Kidney epithelial cell (primary cell): ENCODE measurements around the gene CNIH3. TPM values are rescaled to one million over a fixed set of nuclear protein-coding genes. Genes with fewer than 3 reads are reported as not detected.
A peak's percentile ranks its signal among the peaks of the same experiment; 100 is the strongest.

Source experiments
- DNase-seq: peaks from one replicate; pipeline ENCODE4 v3.0.0-alpha.2; 2010; ENCODE audit warnings: low read depth
- H3K27me3 ChIP-seq: 2 replicates; pipeline ENCODE4 v1.6.0; 2011; ENCODE audit warnings: low read length; ENCODE audit not compliant: control insufficient read depth, insufficient read depth
- H3K36me3 ChIP-seq: 2 replicates; pipeline ENCODE4 v1.5.1; 2011; ENCODE audit warnings: low read length; ENCODE audit not compliant: control insufficient read depth, insufficient read depth
- H3K4me3 ChIP-seq: 2 replicates; pipeline ENCODE4 v1.5.1; 2011; ENCODE audit warnings: low read depth, mild to moderate bottlenecking, control low read depth, low read length
- total RNA-seq: library from RNA; depleted of rRNA; stranded (reverse); fragments of >200 nt; gene quantifications from 2 replicates; pipeline ENCODE4 v1.2.3, GENCODE V29; 2015
- TF ChIP-seq, protein P1 (sequence below): IDR thresholded peaks from 2 replicates; pipeline ENCODE4 v1.5.1; 2011; ENCODE audit warnings: mild to moderate bottlenecking, moderate library complexity, low read length, control low read depth, inconsistent platforms; ENCODE audit not compliant: insufficient read depth, poor library complexity, severe bottlenecking

The CNIH3 gene
- total RNA-seq, 1 donor from 2014 or later: 4.2 TPM

DNA sequence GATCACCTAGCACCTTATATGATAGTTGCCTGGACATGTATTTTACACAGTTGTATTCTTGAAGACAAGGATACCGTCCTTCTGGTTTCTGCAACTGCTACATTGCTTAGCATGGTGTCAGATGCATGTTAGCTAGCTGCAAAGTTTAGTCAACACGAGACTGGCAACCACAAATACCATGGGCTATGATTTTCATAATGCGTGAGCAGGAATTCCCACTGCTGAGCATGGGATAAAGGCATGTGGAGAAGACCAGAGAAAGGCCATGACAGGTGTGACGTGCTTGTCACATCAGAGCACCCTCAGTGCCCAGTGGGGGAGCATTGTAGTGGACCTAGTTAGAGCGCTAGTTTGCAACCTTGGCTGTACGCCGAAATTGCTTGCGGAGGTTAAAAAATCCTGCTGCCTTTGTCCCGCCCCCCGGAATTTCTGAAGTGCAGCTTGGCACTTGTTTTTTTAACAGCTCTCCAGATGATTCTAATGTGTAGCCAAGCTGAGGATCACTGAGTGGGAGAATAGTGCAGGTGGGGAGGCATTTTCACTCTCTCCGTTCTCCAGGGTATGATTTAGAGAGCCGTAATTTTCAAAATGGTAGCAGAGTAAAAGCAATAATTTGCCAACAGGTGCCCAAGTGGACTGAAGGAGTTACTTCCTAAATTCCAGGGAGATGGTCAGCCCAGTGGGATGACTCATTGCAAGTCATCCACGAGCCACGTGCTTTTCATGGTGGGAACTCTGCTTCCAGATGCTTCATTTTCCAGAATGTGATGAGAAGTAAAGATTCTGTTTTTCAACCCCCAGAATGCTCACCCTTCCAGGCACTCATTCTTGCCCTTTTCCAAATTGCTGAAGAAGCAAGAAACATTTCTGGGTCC lies 81.0 kb downstream of the CNIH3 start:
- peak; percentile 42 for DNase-seq
- no peak overlapping the region for H3K4me3 ChIP-seq
- TF ChIP-seq, protein P1, sequence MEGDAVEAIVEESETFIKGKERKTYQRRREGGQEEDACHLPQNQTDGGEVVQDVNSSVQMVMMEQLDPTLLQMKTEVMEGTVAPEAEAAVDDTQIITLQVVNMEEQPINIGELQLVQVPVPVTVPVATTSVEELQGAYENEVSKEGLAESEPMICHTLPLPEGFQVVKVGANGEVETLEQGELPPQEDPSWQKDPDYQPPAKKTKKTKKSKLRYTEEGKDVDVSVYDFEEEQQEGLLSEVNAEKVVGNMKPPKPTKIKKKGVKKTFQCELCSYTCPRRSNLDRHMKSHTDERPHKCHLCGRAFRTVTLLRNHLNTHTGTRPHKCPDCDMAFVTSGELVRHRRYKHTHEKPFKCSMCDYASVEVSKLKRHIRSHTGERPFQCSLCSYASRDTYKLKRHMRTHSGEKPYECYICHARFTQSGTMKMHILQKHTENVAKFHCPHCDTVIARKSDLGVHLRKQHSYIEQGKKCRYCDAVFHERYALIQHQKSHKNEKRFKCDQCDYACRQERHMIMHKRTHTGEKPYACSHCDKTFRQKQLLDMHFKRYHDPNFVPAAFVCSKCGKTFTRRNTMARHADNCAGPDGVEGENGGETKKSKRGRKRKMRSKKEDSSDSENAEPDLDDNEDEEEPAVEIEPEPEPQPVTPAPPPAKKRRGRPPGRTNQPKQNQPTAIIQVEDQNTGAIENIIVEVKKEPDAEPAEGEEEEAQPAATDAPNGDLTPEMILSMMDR: no peak

DNA sequence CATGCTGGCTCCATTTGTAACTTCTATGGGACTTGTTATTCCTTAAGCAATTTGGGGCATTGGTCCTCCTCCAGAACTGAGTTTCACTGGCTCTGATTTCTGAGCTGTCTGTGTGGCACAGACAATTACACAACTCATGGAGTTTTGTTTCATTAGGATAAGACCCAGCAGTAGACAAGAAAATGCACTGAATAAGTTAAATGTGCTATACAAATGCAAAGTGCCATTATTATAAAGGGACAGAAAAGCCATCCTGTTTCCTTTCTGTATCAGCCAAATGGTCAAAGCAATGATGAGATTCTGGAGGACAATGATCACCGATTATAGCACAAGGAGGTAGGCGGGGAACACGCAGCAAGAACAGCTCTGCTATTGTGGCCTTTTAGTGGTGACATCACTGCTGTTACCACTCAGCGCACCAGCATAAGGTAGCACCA lies 81.9 kb downstream of the CNIH3 start:
- Histone ChIP-seq H3K27me3 (no peaks in the 10 kb centered on the region), H3K36me3 (no peaks in the 10 kb centered on the region), H3K4me3 (no peak overlapping the region)
- TF ChIP-seq, protein P1: no peak
- no peak for DNase-seq

More for the DNA sequence above, 81.0 kb downstream of the CNIH3 start:
- Histone ChIP-seq H3K36me3 (no peaks in the 10 kb centered on the region), H3K27me3 (no peaks in the 10 kb centered on the region)

DNA sequence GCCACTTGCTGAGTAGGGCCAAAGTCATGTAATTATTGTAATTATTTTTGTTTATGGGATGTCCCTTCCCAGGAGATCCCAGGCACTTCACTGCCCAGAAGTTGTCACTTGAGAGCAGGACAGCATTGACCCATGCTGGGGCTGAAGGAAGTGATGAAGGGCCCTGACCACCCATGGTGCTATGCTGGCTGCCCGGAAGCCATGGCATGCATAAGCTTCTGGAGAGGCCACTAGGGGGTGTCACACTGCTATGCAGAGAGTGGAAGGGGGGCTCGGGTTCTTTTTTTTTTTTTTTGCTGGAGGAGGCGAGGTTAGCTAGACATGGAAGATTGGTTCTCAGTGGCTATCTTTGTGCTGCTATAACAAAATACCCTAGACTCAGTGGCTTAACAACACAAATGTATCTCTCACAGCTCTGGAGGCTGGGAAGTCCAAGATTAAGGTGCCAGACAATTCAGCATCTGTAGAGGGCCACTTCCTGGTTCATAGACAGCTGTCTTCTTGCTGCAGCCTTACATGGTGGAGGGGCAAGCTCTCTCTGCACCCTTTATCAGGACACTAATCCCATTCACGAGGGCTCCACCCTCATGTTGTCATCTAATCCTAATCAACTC lies 84.9 kb downstream of the CNIH3 start:
- no peak overlapping the region for H3K4me3 ChIP-seq
- H3K36me3 ChIP-seq: no peaks in the 10 kb centered on the region
- TF ChIP-seq, protein P1: peak; percentile 32
- H3K27me3 ChIP-seq: no peaks in the 10 kb centered on the region
- DNase-seq: no peak

DNA sequence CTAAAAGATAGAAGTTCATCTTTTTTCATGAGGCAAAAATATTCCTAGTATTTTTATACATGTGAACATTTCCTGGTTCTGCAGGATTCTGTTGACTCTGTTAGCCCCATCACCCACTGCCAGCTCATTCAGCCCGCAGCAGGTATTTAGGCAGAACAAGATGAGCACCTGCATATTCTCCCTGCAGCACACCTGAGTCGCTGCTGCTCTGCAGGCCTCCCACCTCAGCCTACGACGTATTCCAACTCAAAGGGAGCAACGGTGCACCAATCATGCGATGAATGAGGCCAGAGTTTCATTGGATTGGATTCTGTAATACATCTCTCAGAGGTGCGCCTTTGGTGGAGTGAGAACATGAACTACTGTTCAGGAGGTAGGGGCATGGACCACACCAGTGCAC lies 87.6 kb downstream of the CNIH3 start:
- H3K27me3 ChIP-seq: no peaks in the 10 kb centered on the region
- no peak overlapping the region for H3K4me3 ChIP-seq
- no peak for DNase-seq
- TF ChIP-seq, protein P1: no peak
- no peaks in the 10 kb centered on the region for H3K36me3 ChIP-seq

DNA sequence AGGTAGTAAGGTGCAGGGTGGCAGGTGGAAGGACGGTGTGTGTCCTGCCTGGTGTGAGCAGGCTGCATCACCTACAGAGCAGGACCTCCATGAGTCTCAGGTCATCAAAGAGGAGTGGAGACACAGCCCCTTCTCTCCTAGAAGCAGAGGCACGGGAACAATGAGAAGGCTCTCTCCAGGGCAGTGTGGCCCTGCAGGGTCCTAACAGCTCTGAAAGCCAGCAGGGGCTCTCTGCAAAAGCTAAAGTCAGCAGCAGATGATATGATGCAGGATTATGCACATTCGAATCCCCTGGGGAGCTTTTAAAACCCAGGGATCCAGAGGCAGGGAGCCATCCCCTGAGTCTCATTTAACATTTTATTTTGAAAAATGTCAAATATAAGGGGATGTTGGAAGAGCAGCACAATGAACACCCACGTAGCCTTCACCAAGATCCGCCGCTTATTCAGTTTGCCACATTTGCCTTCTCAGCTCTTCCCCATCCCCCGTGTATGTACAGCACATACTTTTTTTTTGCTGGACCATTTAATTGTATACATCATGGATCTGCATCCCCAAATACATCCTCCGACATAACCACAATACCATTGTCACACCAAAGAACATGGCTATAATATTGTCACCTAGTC lies 88.1 kb downstream of the CNIH3 start:
- DNase-seq: no peak
- TF ChIP-seq, protein P1: no peak
- no peak overlapping the region for H3K4me3 ChIP-seq

More for the DNA sequence above, 88.1 kb downstream of the CNIH3 start:
- Histone ChIP-seq H3K36me3 (no peaks in the 10 kb centered on the region), H3K27me3 (no peaks in the 10 kb centered on the region)
